NCI-H187 (cell line): ENCODE results near the gene MYD88.

Experiments
- DNase-seq, 2 experiments: peaks; one replicate each; lab custom pipeline; 2025; lab: John Stamatoyannopoulos, UW

Gene MYD88

GRCh38 chr3:38165722-38166387 is 27.4 kb downstream of the MYD88 start:
- DNase-seq: no peak

GRCh38 chr3:38167591-38167990 is 29.1 kb downstream of the MYD88 start:
- DNase-seq: no peak

GRCh38 chr3:38168151-38169026 is 29.9 kb downstream of the MYD88 start:
- DNase-seq: no peak

- no peak for DNase-seq
Measured at GRCh38 chr3:38169027-38169317, 30.5 kb downstream of the MYD88 start.

GRCh38 chr3:38170722-38171121 is 32.3 kb downstream of the MYD88 start:
- no peak for DNase-seq

GRCh38 chr3:38171622-38172021 is 33.2 kb downstream of the MYD88 start:
- DNase-seq: no peak

- DNase-seq: no peak
Measured at GRCh38 chr3:38173834-38174418, 35.5 kb downstream of the MYD88 start.

- no peak for DNase-seq
Measured at GRCh38 chr3:38177181-38177580, 38.7 kb downstream of the MYD88 start.

- DNase-seq: no peak
Measured at GRCh38 chr3:38186781-38187180, 48.3 kb downstream of the MYD88 start.

- DNase-seq: no peak
Measured at GRCh38 chr3:38190481-38190881, 52.0 kb downstream of the MYD88 start.
